Measurements from ENCODE around the gene DNAJC11.
A peak's percentile ranks its signal among the peaks of the same experiment; 100 is the strongest.
"Not testable (repeated sequence)": the region's sequence is repeated elsewhere in the genome, so short reads cannot be mapped to it uniquely, and the experiment has no call there.

The DNAJC11 gene

GRCh38 chr1:6600410-6601048 is 101.1 kb downstream of the DNAJC11 start:
- ATAC-seq (ENCODE audit: low read depth) = no peak
- no peak for DNase-seq (ENCODE audit: low spot score in 2 of 2)
- H3K27me3 Mint-ChIP-seq = no peaks in the 10 kb centered on the region
- no peaks in the 10 kb centered on the region for H3K36me3 Mint-ChIP-seq
- H3K4me1 Mint-ChIP-seq = peaks cover 16% of the 10 kb centered on the region
- no peaks in the 10 kb centered on the region for H3K9me3 Mint-ChIP-seq
- H3K4me3 Mint-ChIP-seq = peak overlapping the region; percentile 97
- peak overlapping the region; percentile 90 for H3K27ac Mint-ChIP-seq

DNA sequence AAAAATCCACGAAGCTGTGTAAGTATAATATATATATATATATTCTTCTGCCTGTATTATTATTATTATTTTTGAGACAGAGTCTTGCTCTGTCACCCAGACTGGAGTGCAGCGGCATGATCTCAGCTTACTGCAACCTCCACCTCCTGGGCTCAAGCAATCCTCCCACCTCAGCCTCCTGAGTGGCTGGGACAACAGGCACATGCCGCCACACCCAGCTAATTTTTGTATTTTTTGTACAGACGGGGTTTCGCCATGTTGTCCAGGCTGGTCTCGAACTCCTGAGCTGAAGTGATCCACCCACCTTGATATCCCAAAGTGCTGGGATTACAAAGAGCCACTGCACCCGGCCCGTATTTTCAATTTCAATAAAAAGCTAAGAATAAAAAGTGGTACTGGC is 101.6 kb downstream of the DNAJC11 start:
- Mint-ChIP-seq H3K4me3 (peak overlapping the region; percentile 97), H3K4me1 (peaks cover 16% of the 10 kb centered on the region), H3K27ac (peak overlapping the region; percentile 81)
- H3K36me3 Mint-ChIP-seq; H3K27me3 Mint-ChIP-seq; H3K9me3 Mint-ChIP-seq; DNase-seq (ENCODE audit: low spot score in 2 of 2); ATAC-seq (ENCODE audit: low read depth): not testable (repeated sequence)

GRCh38 chr1:6599141-6599975 is 102.3 kb downstream of the DNAJC11 start:
- Mint-ChIP-seq H3K36me3 (no peaks in the 10 kb centered on the region), H3K9me3 (no peaks in the 10 kb centered on the region), H3K4me1 (peaks cover 16% of the 10 kb centered on the region), H3K27me3 (no peaks in the 10 kb centered on the region), H3K27ac (peak overlapping the region; percentile 81), H3K4me3 (peak overlapping the region; percentile 80)
- peak; percentile 13 for ATAC-seq (ENCODE audit: low read depth)
- peak in 1 of 2 donors; percentile 33 for DNase-seq (ENCODE audit: low spot score in 2 of 2)

- no peak for ATAC-seq (ENCODE audit: low read depth)
- no peak overlapping the region for H3K4me3 Mint-ChIP-seq
- no peak overlapping the region for H3K27ac Mint-ChIP-seq
- H3K4me1 Mint-ChIP-seq = peaks cover 16% of the 10 kb centered on the region
- no peak for DNase-seq (ENCODE audit: low spot score in 2 of 2)
- H3K27me3 Mint-ChIP-seq = no peaks in the 10 kb centered on the region
- no peaks in the 10 kb centered on the region for H3K9me3 Mint-ChIP-seq
- H3K36me3 Mint-ChIP-seq = no peaks in the 10 kb centered on the region
These were observed 103.9 kb downstream of the DNAJC11 start for GRCh38 chr1:6597777-6598131.

DNA sequence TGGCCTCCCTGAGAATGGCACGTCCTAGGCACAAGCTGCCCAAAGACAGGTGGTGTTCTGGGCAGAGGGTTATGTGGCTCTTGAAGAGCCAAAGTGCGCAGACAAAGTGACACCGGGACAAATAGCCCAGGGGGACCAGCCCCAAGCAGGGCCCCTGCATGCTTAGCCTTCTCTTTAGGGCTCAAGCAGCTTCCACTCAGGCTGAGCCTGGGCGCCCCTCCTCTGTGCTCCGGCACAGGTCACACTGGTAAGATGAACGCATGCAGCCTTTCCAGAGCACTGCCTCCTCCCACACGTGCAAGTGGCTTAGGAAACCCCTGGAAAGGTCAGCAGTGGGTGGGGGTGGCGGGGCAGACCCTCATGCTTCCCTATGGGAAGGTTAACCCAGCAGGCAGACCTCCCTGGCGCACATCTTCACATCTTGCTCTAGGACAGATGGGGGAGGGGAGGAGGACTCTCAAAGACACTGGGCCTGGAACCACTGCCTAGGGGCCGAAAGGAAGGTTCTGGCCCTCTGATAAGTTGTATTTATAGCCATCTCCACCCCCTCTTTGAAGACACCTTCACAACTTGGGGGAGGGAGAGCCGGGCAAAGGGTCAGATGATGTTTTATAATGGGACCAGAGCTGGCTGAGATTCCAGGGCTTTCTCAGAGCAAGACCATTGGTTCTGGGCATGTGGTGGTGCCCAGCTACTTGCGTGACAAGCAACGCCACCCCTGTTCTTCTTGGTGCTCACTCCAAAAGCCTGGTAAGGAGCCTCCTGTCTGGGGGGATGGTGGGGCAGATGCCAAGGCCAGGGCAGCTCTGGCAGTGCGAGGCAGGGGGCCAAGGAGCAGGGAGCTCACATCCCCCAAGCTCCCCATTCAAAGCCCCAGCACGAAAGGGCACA is 104.5 kb downstream of the DNAJC11 start:
- peaks cover 16% of the 10 kb centered on the region for H3K4me1 Mint-ChIP-seq
- no peak overlapping the region for H3K27ac Mint-ChIP-seq
- H3K36me3 Mint-ChIP-seq = no peaks in the 10 kb centered on the region

GRCh38 chr1:6596351-6596750 is 105.3 kb downstream of the DNAJC11 start:
- no peaks in the 10 kb centered on the region for H3K36me3 Mint-ChIP-seq

More for the DNA sequence above, 104.5 kb downstream of the DNAJC11 start:
- Mint-ChIP-seq H3K27me3 (no peaks in the 10 kb centered on the region), H3K9me3 (no peaks in the 10 kb centered on the region), H3K4me3 (no peak overlapping the region)
- DNase-seq (ENCODE audit: low spot score in 2 of 2) = no peak
- ATAC-seq (ENCODE audit: low read depth) = no peak

DNA sequence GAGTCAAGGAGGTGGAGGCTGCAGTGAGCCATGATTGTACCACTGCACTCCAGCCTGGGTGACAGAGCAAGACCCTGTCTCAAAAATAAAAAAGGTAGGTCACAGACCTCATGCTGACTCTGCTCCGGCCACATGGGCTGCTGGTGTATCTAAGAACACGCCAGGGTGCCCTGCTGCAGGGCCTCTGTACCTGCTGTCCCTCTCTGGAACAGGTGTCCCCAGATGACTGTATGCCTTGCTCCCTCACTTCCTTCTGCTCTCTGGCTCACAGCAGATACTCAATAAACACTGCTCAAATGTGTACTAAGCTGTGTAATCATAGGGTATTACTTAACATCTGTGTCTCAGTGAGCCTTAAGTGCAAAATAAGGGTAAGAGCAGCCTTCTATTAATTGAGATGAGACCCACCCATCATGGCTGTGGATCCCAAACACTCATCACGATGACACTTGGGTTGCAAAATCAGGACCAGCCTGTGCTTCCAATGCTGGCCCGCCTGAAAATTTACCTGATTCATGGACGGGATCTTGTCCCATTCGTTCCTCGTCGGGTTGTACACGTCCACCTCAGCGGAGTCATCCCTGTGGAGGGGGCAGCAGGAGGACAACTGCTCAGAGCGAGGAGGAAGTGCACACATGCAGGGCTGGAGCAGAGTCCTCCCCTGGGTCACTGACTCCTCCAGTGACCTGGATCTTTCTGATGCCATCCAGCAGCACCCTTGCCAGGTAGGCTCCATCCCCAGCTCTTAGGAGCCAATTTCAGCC is 106.5 kb downstream of the DNAJC11 start:
- H3K36me3 Mint-ChIP-seq = no peaks in the 10 kb centered on the region
- H3K9me3 Mint-ChIP-seq = no peaks in the 10 kb centered on the region
- DNase-seq (ENCODE audit: low spot score in 2 of 2) (no peak), ATAC-seq (ENCODE audit: low read depth) (no peak)
- no peak overlapping the region for H3K27ac Mint-ChIP-seq
- no peaks in the 10 kb centered on the region for H3K27me3 Mint-ChIP-seq
- H3K4me3 Mint-ChIP-seq = no peak overlapping the region
- peaks cover 13% of the 10 kb centered on the region for H3K4me1 Mint-ChIP-seq

More at GRCh38 chr1:6596351-6596750, 105.3 kb downstream of the DNAJC11 start:
- Mint-ChIP-seq H3K4me3 (no peak overlapping the region), H3K4me1 (peaks cover 16% of the 10 kb centered on the region), H3K9me3 (no peaks in the 10 kb centered on the region), H3K27ac (no peak overlapping the region), H3K27me3 (no peaks in the 10 kb centered on the region)
- DNase-seq (ENCODE audit: low spot score in 2 of 2) (no peak), ATAC-seq (ENCODE audit: low read depth) (no peak)

GRCh38 chr1:6593810-6594209 is 107.8 kb downstream of the DNAJC11 start:
- no peaks in the 10 kb centered on the region for H3K27me3 Mint-ChIP-seq
- DNase-seq (ENCODE audit: low spot score in 2 of 2) (no peak), ATAC-seq (ENCODE audit: low read depth) (no peak)
- no peak overlapping the region for H3K27ac Mint-ChIP-seq
- no peaks in the 10 kb centered on the region for H3K9me3 Mint-ChIP-seq
- H3K36me3 Mint-ChIP-seq = peaks cover 2% of the 10 kb centered on the region
- peaks cover 6% of the 10 kb centered on the region for H3K4me1 Mint-ChIP-seq
- no peak overlapping the region for H3K4me3 Mint-ChIP-seq

- Mint-ChIP-seq H3K36me3 (peaks cover 3% of the 10 kb centered on the region), H3K4me3 (no peak overlapping the region), H3K9me3 (no peaks in the 10 kb centered on the region), H3K27me3 (no peaks in the 10 kb centered on the region), H3K27ac (no peak overlapping the region), H3K4me1 (peaks cover 6% of the 10 kb centered on the region)
- ATAC-seq (ENCODE audit: low read depth) (no peak), DNase-seq (ENCODE audit: low spot score in 2 of 2) (no peak)
These were observed 108.6 kb downstream of the DNAJC11 start for GRCh38 chr1:6592865-6593593.

GRCh38 chr1:6592441-6592840 is 109.2 kb downstream of the DNAJC11 start:
- no peak for ATAC-seq (ENCODE audit: low read depth)
- Mint-ChIP-seq H3K4me1 (peaks cover 9% of the 10 kb centered on the region), H3K27ac (no peak overlapping the region), H3K36me3 (peaks cover 5% of the 10 kb centered on the region), H3K9me3 (no peaks in the 10 kb centered on the region), H3K4me3 (no peak overlapping the region), H3K27me3 (no peaks in the 10 kb centered on the region)
- DNase-seq (ENCODE audit: low spot score in 2 of 2) = no peak

- peaks cover 5% of the 10 kb centered on the region for H3K36me3 Mint-ChIP-seq
- H3K9me3 Mint-ChIP-seq = no peaks in the 10 kb centered on the region
- no peaks in the 10 kb centered on the region for H3K27me3 Mint-ChIP-seq
- peaks cover 11% of the 10 kb centered on the region for H3K4me1 Mint-ChIP-seq
- ATAC-seq (ENCODE audit: low read depth) = no peak
- no peak for DNase-seq (ENCODE audit: low spot score in 2 of 2)
- H3K4me3 Mint-ChIP-seq = no peak overlapping the region
- H3K27ac Mint-ChIP-seq = no peak overlapping the region
These were observed 110.0 kb downstream of the DNAJC11 start for GRCh38 chr1:6591644-6592043.

DNA sequence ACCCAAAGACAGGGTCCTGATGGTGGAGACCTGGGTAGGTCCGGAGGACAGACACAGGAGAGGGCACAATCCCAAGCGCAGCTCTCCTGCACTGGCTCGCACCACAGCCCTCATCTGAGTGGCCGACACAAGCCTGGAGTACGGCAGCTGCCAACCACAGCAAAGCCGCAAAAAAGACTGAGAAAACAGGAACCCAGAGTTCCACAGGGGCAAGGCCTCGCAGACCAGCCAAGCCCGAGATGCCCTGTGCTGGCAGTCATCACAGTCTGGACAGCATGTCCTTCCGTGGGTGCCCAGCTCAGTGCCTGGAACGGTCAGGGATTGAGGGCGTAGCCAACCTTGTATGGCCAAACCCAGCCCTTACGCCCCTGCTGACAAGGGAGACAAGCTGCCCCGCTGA is 110.4 kb downstream of the DNAJC11 start:
- peaks cover 5% of the 10 kb centered on the region for H3K36me3 Mint-ChIP-seq
- peaks cover 10% of the 10 kb centered on the region for H3K4me1 Mint-ChIP-seq
- no peaks in the 10 kb centered on the region for H3K9me3 Mint-ChIP-seq
- H3K27me3 Mint-ChIP-seq = no peaks in the 10 kb centered on the region
- ATAC-seq (ENCODE audit: low read depth) = peak; percentile 53
- no peak overlapping the region for H3K4me3 Mint-ChIP-seq
- no peak overlapping the region for H3K27ac Mint-ChIP-seq
- no peak for DNase-seq (ENCODE audit: low spot score in 2 of 2)

DNA sequence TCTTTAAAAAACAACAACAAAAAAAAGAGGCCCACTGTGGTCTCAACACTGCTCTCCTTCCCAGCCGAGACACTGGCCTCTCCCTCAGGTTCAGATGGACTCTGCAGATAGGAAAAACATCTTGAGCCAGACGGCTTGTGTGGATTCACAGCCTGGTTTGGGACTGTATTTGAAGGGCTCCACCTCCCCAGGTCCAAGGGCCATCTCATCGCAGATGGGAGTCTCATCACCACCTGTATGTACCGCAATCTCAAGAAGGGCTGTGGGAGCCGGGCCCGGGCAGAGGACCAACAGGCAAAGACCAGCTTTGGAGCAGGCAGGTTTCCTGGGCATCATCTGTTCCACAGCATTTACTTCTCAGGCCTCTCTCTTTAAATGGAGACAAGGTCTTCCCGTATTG is 111.6 kb downstream of the DNAJC11 start:
- DNase-seq (ENCODE audit: low spot score in 2 of 2) (no peak), ATAC-seq (ENCODE audit: low read depth) (no peak)
- Mint-ChIP-seq H3K4me3 (no peak overlapping the region), H3K27ac (no peak overlapping the region), H3K36me3 (peaks cover 5% of the 10 kb centered on the region), H3K4me1 (peaks cover 11% of the 10 kb centered on the region), H3K9me3 (no peaks in the 10 kb centered on the region), H3K27me3 (no peaks in the 10 kb centered on the region)

Measured in memory B cell (primary cell).